ENCODE measurements around the gene TBX4.
"Not testable (repeated sequence)": the region's sequence is repeated elsewhere in the genome, so short reads cannot be mapped to it uniquely, and the experiment has no call there.

TBX4 gene

GRCh38 chr17:61413661-61414126 is 38.5 kb upstream of the TBX4 start:
- no peak for DNase-seq

- DNase-seq: no peak
Observed at GRCh38 chr17:61414141-61414935, 37.9 kb upstream of the TBX4 start.

GRCh38 chr17:61414936-61415251 is 37.3 kb upstream of the TBX4 start:
- DNase-seq: no peak

- DNase-seq: no peak
Observed at GRCh38 chr17:61415374-61416210, 36.6 kb upstream of the TBX4 start.

- no peak for DNase-seq
Observed at GRCh38 chr17:61416211-61416539, 36.0 kb upstream of the TBX4 start.

GRCh38 chr17:61416540-61417363 is 35.5 kb upstream of the TBX4 start:
- DNase-seq: peak; percentile 75

GRCh38 chr17:61418449-61418848 is 33.8 kb upstream of the TBX4 start:
- DNase-seq: no peak

GRCh38 chr17:61419496-61420046 is 32.7 kb upstream of the TBX4 start:
- no peak for DNase-seq

- DNase-seq: no peak
Observed at GRCh38 chr17:61420052-61420451, 32.2 kb upstream of the TBX4 start.

GRCh38 chr17:61420745-61421398 is 31.4 kb upstream of the TBX4 start:
- DNase-seq: no peak

GRCh38 chr17:61421460-61421859 is 30.8 kb upstream of the TBX4 start:
- no peak for DNase-seq

- no peak for DNase-seq
Observed at GRCh38 chr17:61422116-61422799, 30.0 kb upstream of the TBX4 start.

- no peak for DNase-seq
Observed at GRCh38 chr17:61422869-61423268, 29.4 kb upstream of the TBX4 start.

- DNase-seq: no peak
Observed at GRCh38 chr17:61423967-61424649, 28.1 kb upstream of the TBX4 start.

GRCh38 chr17:61425682-61426481 is 26.3 kb upstream of the TBX4 start:
- DNase-seq: no peak

GRCh38 chr17:61426482-61427304 is 25.5 kb upstream of the TBX4 start:
- no peak for DNase-seq

GRCh38 chr17:61427567-61427966 is 24.7 kb upstream of the TBX4 start:
- no peak for DNase-seq

- DNase-seq: no peak
Observed at GRCh38 chr17:61429274-61429673, 22.9 kb upstream of the TBX4 start.

GRCh38 chr17:61429831-61430230 is 22.4 kb upstream of the TBX4 start:
- not testable (repeated sequence) for DNase-seq
